Measurements from ENCODE around the gene NAE1. TPM values are rescaled to one million over a fixed set of nuclear protein-coding genes. Genes with fewer than 3 reads are reported as not detected.

NAE1 gene
- total RNA-seq, 1 experiment from 2014 or later = 146 TPM

DNA sequence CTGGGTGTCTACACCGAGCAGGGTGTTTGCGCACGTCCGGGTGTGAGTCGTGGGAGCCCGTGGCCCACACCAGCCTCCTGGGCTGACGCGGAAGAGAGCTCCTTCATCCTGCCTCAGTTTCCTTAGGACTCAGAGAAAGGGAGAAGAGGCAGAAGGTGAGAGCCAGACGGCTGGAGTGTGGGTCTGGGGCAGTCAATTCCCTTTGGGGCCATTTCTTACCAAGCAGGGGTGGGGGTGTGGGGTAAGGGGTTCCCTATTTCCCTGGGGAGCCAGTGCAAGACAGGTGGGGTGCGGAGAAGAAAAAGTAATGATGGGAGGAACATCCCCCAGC, 14.3 kb upstream of the NAE1 start:
- no peaks in the 10 kb centered on the region for H3K36me3 ChIP-seq (ENCODE audit: control insufficient read depth, insufficient read depth, low read length)
- Mint-ChIP-seq H3K36me3 (ENCODE audit: insufficient read depth, unreplicated experiment) (no peaks in the 10 kb centered on the region), H3K4me3 (ENCODE audit: unreplicated experiment) (peak overlapping the region; percentile 68), H3K27ac (ENCODE audit: unreplicated experiment) (no peak overlapping the region), H3K27me3 (ENCODE audit: insufficient read depth, unreplicated experiment) (peaks cover 13% of the 10 kb centered on the region), H3K9me3 (ENCODE audit: unreplicated experiment) (no peaks in the 10 kb centered on the region), H3K4me1 (ENCODE audit: low read depth, unreplicated experiment) (peaks cover 21% of the 10 kb centered on the region)
- no peaks in the 10 kb centered on the region for H3K9me3 ChIP-seq
- TF ChIP-seq, protein P1, sequence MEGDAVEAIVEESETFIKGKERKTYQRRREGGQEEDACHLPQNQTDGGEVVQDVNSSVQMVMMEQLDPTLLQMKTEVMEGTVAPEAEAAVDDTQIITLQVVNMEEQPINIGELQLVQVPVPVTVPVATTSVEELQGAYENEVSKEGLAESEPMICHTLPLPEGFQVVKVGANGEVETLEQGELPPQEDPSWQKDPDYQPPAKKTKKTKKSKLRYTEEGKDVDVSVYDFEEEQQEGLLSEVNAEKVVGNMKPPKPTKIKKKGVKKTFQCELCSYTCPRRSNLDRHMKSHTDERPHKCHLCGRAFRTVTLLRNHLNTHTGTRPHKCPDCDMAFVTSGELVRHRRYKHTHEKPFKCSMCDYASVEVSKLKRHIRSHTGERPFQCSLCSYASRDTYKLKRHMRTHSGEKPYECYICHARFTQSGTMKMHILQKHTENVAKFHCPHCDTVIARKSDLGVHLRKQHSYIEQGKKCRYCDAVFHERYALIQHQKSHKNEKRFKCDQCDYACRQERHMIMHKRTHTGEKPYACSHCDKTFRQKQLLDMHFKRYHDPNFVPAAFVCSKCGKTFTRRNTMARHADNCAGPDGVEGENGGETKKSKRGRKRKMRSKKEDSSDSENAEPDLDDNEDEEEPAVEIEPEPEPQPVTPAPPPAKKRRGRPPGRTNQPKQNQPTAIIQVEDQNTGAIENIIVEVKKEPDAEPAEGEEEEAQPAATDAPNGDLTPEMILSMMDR (IDR thresholded peaks at IDR 0.05; ENCODE audit: insufficient read depth in 1 of 2, low read depth in 1 of 2, low read length in 1 of 2, severe bottlenecking in 1 of 2, unreplicated experiment in 1 of 2) = no peak
- no peaks in the 10 kb centered on the region; the same call in 1 of the 2 replicates for H3K27me3 ChIP-seq (replicated peaks; ENCODE audit: control insufficient read depth, insufficient read depth, low read length)
- intact Hi-C loops (cut with micrococcal nuclease; ENCODE audit: unreplicated experiment) = no loop called here
- H3K4me1 ChIP-seq = peaks cover 23% of the 10 kb centered on the region
- ChIA-PET CTCF (interaction anchor here (1.6 to 5.3 kb wide), 2 partner anchors 14 to 23 kb away, joined by 10 to 45 read pairs; partner anchors contain the start of gene NAE1), POLR2A (no interaction called here)
- no TSS peak for BruUV-seq (replicated peaks)
- H3K4me3 ChIP-seq (ENCODE audit: low read depth, low read length) = peak overlapping the region; percentile 43
- peak in 1 of 2 experiments; percentile 19 for DNase-seq

DNA sequence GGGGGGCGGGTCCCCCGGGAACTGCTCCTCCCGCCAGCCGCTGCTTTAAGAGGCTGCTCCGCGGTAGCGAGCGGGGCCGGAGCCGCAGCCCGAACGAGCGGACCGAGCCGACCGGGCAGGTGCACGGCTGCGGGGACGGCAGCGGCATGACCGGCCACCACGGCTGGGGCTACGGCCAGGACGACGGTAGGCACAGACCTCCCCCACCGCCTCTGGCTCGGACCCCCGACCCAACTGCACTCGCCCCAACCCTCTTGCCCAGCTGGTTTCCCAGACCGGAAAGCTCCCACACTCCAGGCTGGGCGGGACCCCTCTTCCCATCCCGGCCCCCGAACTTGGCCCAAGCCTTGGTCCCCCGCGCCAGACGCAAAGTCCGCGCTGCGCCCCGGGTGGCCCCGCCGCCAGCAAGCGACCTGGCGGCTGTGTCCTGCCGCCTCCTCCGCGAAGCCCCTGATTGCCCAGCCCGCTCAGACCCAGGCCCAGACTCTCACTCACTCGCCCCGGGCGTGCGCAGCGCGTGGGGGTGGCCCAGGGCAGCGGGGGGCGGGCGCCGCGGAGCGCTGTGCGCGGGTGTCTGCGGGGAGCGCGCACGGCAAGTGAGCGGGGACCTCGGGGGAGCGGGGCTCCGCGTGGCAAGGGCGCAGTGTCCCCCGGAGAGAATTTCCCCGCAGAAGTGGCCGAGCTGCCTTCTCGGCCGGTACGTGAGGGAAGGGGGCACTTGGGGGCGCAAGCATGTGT, 13.7 kb upstream of the NAE1 start, which contains the start of gene CA7:
CA7 (plus strand) TSS at position 73 of the 738 bp plus-strand sequence; CDS start at position 147, 74 bp downstream.
- BruUV-seq (replicated peaks) = no TSS peak
- H3K4me1 Mint-ChIP-seq (ENCODE audit: low read depth, unreplicated experiment) = peaks cover 21% of the 10 kb centered on the region
- ChIA-PET POLR2A (no interaction called here), CTCF (interaction anchor here (1.6 to 5.3 kb wide), 3 partner anchors 14 to 23 kb away, joined by 10 to 45 read pairs (median 26); partner anchors contain the start of gene NAE1)
- Histone ChIP-seq H3K4me1 (peaks cover 23% of the 10 kb centered on the region), H3K36me3 (ENCODE audit: control insufficient read depth, insufficient read depth, low read length) (no peaks in the 10 kb centered on the region), H3K27me3 (replicated peaks; ENCODE audit: control insufficient read depth, insufficient read depth, low read length) (no peaks in the 10 kb centered on the region; the same call in 1 of the 2 replicates), H3K9me3 (no peaks in the 10 kb centered on the region), H3K4me3 (ENCODE audit: low read depth, low read length) (peak within 1 kb of the TSS; percentile 43)
- H3K27me3 Mint-ChIP-seq (ENCODE audit: insufficient read depth, unreplicated experiment) = peaks cover 13% of the 10 kb centered on the region
- TF ChIP-seq, protein P1 (IDR thresholded peaks at IDR 0.05; ENCODE audit: insufficient read depth in 1 of 2, low read depth in 1 of 2, low read length in 1 of 2, severe bottlenecking in 1 of 2, unreplicated experiment in 1 of 2) = no peak
- intact Hi-C loops (cut with micrococcal nuclease; ENCODE audit: unreplicated experiment) = no loop called here
- no peaks in the 10 kb centered on the region for H3K36me3 Mint-ChIP-seq (ENCODE audit: insufficient read depth, unreplicated experiment)
- H3K27ac Mint-ChIP-seq (ENCODE audit: unreplicated experiment) = no peak within 1 kb of the TSS
- peak in 1 of 2 experiments; percentile 33 for DNase-seq
- no peaks in the 10 kb centered on the region for H3K9me3 Mint-ChIP-seq (ENCODE audit: unreplicated experiment)
- H3K4me3 Mint-ChIP-seq (ENCODE audit: unreplicated experiment) = peak within 1 kb of the TSS; percentile 68

DNA sequence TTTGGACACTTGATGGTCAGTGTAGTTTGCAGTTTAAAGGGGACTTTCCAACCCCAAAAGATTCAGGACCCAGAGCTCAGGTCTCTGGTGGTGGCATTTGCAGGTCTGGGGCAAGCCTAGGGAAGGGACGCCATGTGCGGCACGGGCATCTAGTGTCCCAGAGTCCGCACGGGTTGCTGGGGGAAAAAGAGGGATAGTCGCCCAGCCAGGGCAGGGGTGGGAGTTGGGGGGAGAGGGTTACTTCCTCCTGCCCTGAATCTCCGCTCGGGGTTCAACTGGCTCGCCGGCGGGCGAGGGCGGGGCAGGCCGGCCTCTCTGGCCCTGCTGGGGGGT, 13.2 kb upstream of the NAE1 start:
- Mint-ChIP-seq H3K36me3 (ENCODE audit: insufficient read depth, unreplicated experiment) (no peaks in the 10 kb centered on the region), H3K27me3 (ENCODE audit: insufficient read depth, unreplicated experiment) (peaks cover 13% of the 10 kb centered on the region), H3K9me3 (ENCODE audit: unreplicated experiment) (no peaks in the 10 kb centered on the region), H3K4me3 (ENCODE audit: unreplicated experiment) (peak overlapping the region; percentile 68), H3K4me1 (ENCODE audit: low read depth, unreplicated experiment) (peaks cover 21% of the 10 kb centered on the region), H3K27ac (ENCODE audit: unreplicated experiment) (no peak overlapping the region)
- Histone ChIP-seq H3K9me3 (no peaks in the 10 kb centered on the region), H3K4me3 (ENCODE audit: low read depth, low read length) (peak overlapping the region; percentile 43), H3K4me1 (peaks cover 23% of the 10 kb centered on the region), H3K36me3 (ENCODE audit: control insufficient read depth, insufficient read depth, low read length) (no peaks in the 10 kb centered on the region), H3K27me3 (replicated peaks; ENCODE audit: control insufficient read depth, insufficient read depth, low read length) (no peaks in the 10 kb centered on the region; the same call in 1 of the 2 replicates)
- no TSS peak for BruUV-seq (replicated peaks)
- DNase-seq = no peak
- ChIA-PET CTCF (interaction anchor here (1.6 to 3.4 kb wide), 2 partner anchors 13 to 24 kb away, joined by 10 to 26 read pairs; partner anchors contain the start of gene NAE1), POLR2A (no interaction called here)
- intact Hi-C loops (cut with micrococcal nuclease; ENCODE audit: unreplicated experiment) = no loop called here
- TF ChIP-seq, protein P1 (IDR thresholded peaks at IDR 0.05; ENCODE audit: insufficient read depth in 1 of 2, low read depth in 1 of 2, low read length in 1 of 2, severe bottlenecking in 1 of 2, unreplicated experiment in 1 of 2) = no peak

All from Caco-2 (cell line).